Adrenal gland (tissue), 5 donors: ENCODE data around the gene PPP3CA.

Experiments
- POLR2A ChIP-seq, 2 donors: fragments of 450-650 bp; IDR thresholded peaks; one replicate each; pipeline ENCODE4 v1.6.1; 2017; ENCODE audit warnings: antibody characterized with exemption in 2 of 2, mild to moderate bottlenecking in 2 of 2, moderate library complexity in 1 of 2
- TF ChIP-seq, protein P1 (sequence below), 6 experiments: fragments of 450-650 bp in 4 of 6; fragments of 200-600 bp in 2 of 6; sonication (generic) in 1 of 6; IDR thresholded peaks; 1 replicate in 5 of 6; 2 replicates in 1 of 6; pipeline versions ENCODE4 v1.5.1 to v1.8.0; 2016 to 2021; ENCODE audit warnings: antibody characterized with exemption in 6 of 6, mild to moderate bottlenecking in 2 of 6, moderate library complexity in 1 of 6
- donor health status: DM: no; HTN: no; CAD: no.

DNA sequence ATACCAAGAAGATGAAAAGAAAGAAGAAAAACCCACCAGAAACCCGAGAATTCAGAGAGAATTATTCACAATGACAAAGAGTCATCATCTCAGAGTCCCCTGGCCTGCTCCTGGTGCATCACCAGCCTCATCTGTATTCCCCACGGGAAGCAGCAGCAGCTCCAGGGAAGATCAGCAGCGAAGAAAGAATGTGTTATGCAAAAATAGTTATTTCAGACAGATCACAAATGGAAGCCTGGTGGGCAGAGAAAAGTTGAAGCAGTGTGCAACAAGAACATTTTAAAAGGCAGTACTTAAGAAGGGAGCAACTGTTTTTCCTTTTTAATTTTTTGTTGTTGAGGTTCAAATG lies 189.2 kb downstream of the PPP3CA start:
- TF ChIP-seq POLR2A (IDR thresholded peaks at IDR 0.05): no peak
- TF ChIP-seq, protein P1, sequence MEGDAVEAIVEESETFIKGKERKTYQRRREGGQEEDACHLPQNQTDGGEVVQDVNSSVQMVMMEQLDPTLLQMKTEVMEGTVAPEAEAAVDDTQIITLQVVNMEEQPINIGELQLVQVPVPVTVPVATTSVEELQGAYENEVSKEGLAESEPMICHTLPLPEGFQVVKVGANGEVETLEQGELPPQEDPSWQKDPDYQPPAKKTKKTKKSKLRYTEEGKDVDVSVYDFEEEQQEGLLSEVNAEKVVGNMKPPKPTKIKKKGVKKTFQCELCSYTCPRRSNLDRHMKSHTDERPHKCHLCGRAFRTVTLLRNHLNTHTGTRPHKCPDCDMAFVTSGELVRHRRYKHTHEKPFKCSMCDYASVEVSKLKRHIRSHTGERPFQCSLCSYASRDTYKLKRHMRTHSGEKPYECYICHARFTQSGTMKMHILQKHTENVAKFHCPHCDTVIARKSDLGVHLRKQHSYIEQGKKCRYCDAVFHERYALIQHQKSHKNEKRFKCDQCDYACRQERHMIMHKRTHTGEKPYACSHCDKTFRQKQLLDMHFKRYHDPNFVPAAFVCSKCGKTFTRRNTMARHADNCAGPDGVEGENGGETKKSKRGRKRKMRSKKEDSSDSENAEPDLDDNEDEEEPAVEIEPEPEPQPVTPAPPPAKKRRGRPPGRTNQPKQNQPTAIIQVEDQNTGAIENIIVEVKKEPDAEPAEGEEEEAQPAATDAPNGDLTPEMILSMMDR (IDR thresholded peaks at IDR 0.05): no peak
